IPS-NIHi11 (cell line): Measurements from ENCODE around the gene LRRFIP1.
"Not testable (repeated sequence)": the region's sequence is repeated elsewhere in the genome, so short reads cannot be mapped to it uniquely, and the experiment has no call there.

Experiments
- DNase-seq: peaks from one replicate; pipeline ENCODE4 v3.0.0; 2012; ENCODE audit warnings: mixed read lengths, low spot score

Gene LRRFIP1

GRCh38 chr2:237685408-237685807 lies 58.0 kb downstream of the LRRFIP1 start:
- DNase-seq, result peak; percentile 46

- no peak for DNase-seq
These were observed 59.3 kb downstream of the LRRFIP1 start for GRCh38 chr2:237686659-237687136.

- DNase-seq, result no peak
These were observed 60.7 kb downstream of the LRRFIP1 start for GRCh38 chr2:237688081-237688480.

- not testable (repeated sequence) for DNase-seq
These were observed 61.2 kb downstream of the LRRFIP1 start for GRCh38 chr2:237688541-237688940.

GRCh38 chr2:237689336-237690131 lies 62.1 kb downstream of the LRRFIP1 start:
- DNase-seq, result no peak

GRCh38 chr2:237691029-237691907 lies 63.9 kb downstream of the LRRFIP1 start:
- peak; percentile 37 for DNase-seq

GRCh38 chr2:237691908-237692600 lies 64.7 kb downstream of the LRRFIP1 start:
- peak; percentile 94 for DNase-seq

GRCh38 chr2:237692601-237693290 lies 65.4 kb downstream of the LRRFIP1 start:
- DNase-seq, result peak; percentile 43

- no peak for DNase-seq
These were observed 66.1 kb downstream of the LRRFIP1 start for GRCh38 chr2:237693291-237693994.

GRCh38 chr2:237694415-237695194 lies 67.2 kb downstream of the LRRFIP1 start:
- no peak for DNase-seq

GRCh38 chr2:237695201-237695780 lies 67.9 kb downstream of the LRRFIP1 start:
- no peak for DNase-seq

- DNase-seq, result no peak
These were observed 69.1 kb downstream of the LRRFIP1 start for GRCh38 chr2:237696461-237696860.

- DNase-seq, result no peak
These were observed 70.4 kb downstream of the LRRFIP1 start for GRCh38 chr2:237697586-237698357.

- DNase-seq, result no peak
These were observed 70.9 kb downstream of the LRRFIP1 start for GRCh38 chr2:237698358-237698694.

- no peak for DNase-seq
These were observed 72.6 kb downstream of the LRRFIP1 start for GRCh38 chr2:237699870-237700511.

GRCh38 chr2:237700512-237701032 lies 73.2 kb downstream of the LRRFIP1 start:
- no peak for DNase-seq

GRCh38 chr2:237701033-237701858 lies 73.9 kb downstream of the LRRFIP1 start:
- no peak for DNase-seq
